ENCODE measurements around the gene ESYT3. TPM values are rescaled to one million over a fixed set of nuclear protein-coding genes. Genes with fewer than 3 reads are reported as not detected.

Gene ESYT3
- total RNA-seq, 4 donors from 2014 or later = 0.20 to 2.3 (median 0.77) TPM

DNA sequence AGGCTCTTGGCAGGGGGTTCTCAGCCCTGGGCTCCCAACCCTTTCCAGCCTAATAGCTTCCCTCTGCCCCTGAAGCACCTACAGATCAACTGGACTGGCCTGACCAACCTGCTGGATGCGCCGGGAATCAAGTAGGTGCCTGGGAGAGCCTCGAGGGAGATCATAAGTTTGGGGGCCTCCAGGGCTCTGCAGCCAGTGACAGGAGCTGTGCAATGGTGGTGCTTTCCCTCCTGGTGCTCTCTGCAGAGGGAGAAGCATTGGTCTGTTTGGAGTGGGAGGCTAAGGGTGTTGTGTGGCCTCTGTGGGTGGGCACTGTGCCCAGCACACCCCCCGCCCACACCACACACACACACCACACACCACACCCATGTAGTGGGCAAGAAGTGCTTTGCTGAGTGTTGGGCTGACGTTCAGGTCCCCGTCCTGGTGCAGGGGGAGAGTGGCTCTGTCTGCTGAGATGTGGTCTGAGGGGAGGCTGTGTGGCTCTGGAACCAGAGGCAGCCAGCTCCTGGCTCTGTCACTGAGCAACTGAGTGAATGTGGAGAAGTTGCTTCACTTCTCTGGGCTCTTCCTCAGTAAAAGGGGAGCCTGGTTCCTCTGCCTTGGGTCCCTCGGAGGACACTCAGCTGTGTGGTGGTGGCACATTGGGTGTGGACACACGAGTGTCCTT is 26.3 kb downstream of the ESYT3 start:
- Histone ChIP-seq H3K36me3 (no peaks in the 10 kb centered on the region), H3K4me3 (no peak overlapping the region), H3K27me3 (no peaks in the 10 kb centered on the region), H3K9me3 (no peaks in the 10 kb centered on the region), H3K27ac (no peak overlapping the region), H3K4me1 (peaks cover 8 to 13% of the 10 kb centered on the region in 2 donors)
- TF ChIP-seq POLR2A (IDR thresholded peaks at IDR 0.05) = no peak
- TF ChIP-seq, protein P1, sequence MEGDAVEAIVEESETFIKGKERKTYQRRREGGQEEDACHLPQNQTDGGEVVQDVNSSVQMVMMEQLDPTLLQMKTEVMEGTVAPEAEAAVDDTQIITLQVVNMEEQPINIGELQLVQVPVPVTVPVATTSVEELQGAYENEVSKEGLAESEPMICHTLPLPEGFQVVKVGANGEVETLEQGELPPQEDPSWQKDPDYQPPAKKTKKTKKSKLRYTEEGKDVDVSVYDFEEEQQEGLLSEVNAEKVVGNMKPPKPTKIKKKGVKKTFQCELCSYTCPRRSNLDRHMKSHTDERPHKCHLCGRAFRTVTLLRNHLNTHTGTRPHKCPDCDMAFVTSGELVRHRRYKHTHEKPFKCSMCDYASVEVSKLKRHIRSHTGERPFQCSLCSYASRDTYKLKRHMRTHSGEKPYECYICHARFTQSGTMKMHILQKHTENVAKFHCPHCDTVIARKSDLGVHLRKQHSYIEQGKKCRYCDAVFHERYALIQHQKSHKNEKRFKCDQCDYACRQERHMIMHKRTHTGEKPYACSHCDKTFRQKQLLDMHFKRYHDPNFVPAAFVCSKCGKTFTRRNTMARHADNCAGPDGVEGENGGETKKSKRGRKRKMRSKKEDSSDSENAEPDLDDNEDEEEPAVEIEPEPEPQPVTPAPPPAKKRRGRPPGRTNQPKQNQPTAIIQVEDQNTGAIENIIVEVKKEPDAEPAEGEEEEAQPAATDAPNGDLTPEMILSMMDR (IDR thresholded peaks at IDR 0.05 in 4 of 5, conservative IDR thresholded peaks at IDR 0.05 in 1 of 5) = no peak
- in situ Hi-C loops (cut with MboI; ENCODE audit: low sequenced_read_pairs in 4 of 4) = no loop called here
- ATAC-seq = no peak
- intact Hi-C loops (cut with DNase I; ENCODE audit: low total_unique reads) = no loop called here
- DNase-seq = no peak

DNA sequence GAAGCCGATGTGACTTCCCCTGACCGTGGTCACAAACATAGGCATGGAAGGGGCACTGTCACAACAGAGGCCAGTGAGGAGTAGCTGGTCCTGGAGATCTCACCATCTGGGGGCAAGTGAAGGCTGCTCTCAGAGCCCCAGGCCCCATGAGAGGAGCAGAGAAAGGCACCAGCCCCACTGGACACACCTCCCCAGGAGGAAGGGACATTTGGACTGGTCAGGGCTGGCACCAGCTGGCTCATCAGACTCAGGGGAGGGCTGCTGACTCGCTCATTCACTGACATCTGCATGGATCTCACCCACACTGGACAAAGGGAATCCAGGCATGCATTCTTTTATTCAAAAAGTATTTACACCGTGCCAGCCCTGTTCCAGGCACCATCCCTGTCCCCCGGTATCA is 26.8 kb downstream of the ESYT3 start:
- TF ChIP-seq POLR2A (IDR thresholded peaks at IDR 0.05) = no peak
- no peak overlapping the region for H3K4me3 ChIP-seq
- H3K9me3 ChIP-seq = no peaks in the 10 kb centered on the region
- no peak for ATAC-seq
- peaks cover 8 to 15% of the 10 kb centered on the region in 2 donors for H3K4me1 ChIP-seq
- no peaks in the 10 kb centered on the region for H3K36me3 ChIP-seq
- H3K27me3 ChIP-seq = no peaks in the 10 kb centered on the region
- H3K27ac ChIP-seq = no peak overlapping the region
- DNase-seq = no peak
- intact Hi-C loops (cut with DNase I; ENCODE audit: low total_unique reads) (no loop called here), in situ Hi-C loops (cut with MboI; ENCODE audit: low sequenced_read_pairs in 4 of 4) (no loop called here)

- TF ChIP-seq POLR2A (IDR thresholded peaks at IDR 0.05) = no peak
- TF ChIP-seq, protein P1 (IDR thresholded peaks at IDR 0.05 in 4 of 5, conservative IDR thresholded peaks at IDR 0.05 in 1 of 5) = no peak
- intact Hi-C loops (cut with DNase I; ENCODE audit: low total_unique reads) (no loop called here), in situ Hi-C loops (cut with MboI; ENCODE audit: low sequenced_read_pairs in 4 of 4) (no loop called here)
- no peaks in the 10 kb centered on the region for H3K36me3 ChIP-seq
- no peaks in the 10 kb centered on the region for H3K27me3 ChIP-seq
- peaks cover 7 to 19% of the 10 kb centered on the region in 2 donors for H3K4me1 ChIP-seq
- H3K9me3 ChIP-seq = no peaks in the 10 kb centered on the region
- ATAC-seq = no peak
- no peak overlapping the region for H3K4me3 ChIP-seq
- no peak overlapping the region for H3K27ac ChIP-seq
- DNase-seq = no peak
Measured at GRCh38 chr3:138461896-138462295, 27.5 kb downstream of the ESYT3 start.

- Histone ChIP-seq H3K27me3 (no peaks in the 10 kb centered on the region), H3K4me3 (no peak overlapping the region), H3K27ac (no peak overlapping the region), H3K36me3 (no peaks in the 10 kb centered on the region), H3K4me1 (peaks cover 6 to 20% of the 10 kb centered on the region in 2 donors), H3K9me3 (no peaks in the 10 kb centered on the region)
- TF ChIP-seq, protein P1 (IDR thresholded peaks at IDR 0.05 in 4 of 5, conservative IDR thresholded peaks at IDR 0.05 in 1 of 5) = no peak
- no peak for TF ChIP-seq POLR2A (IDR thresholded peaks at IDR 0.05)
- in situ Hi-C loops (cut with MboI; ENCODE audit: low sequenced_read_pairs in 4 of 4) (no loop called here), intact Hi-C loops (cut with DNase I; ENCODE audit: low total_unique reads) (no loop called here)
- ATAC-seq = no peak
- no peak for DNase-seq
Measured at GRCh38 chr3:138463724-138464490, 29.5 kb downstream of the ESYT3 start.

DNA sequence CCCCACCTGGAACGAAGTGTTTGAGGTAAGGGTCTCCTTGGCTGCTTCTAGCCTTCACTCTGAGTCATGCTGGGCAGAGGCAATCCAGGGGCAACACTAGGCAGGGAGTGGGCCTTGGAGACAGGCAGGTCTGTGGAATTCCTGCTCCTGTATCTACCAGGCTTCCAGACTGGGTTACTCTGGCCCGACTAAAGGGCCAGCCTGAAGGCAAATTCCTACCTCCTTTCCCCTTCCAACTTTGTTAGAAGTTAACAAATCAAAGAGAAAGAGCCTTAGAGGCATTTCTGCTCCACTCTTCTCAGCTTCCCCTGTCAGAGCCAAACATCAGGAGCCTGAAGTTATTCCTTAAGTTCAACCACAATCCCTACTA is 30.1 kb downstream of the ESYT3 start:
- Histone ChIP-seq H3K4me1 (peaks cover 12 to 26% of the 10 kb centered on the region in 2 donors), H3K4me3 (no peak overlapping the region), H3K27ac (no peak overlapping the region), H3K9me3 (no peaks in the 10 kb centered on the region), H3K36me3 (no peaks in the 10 kb centered on the region), H3K27me3 (no peaks in the 10 kb centered on the region)
- in situ Hi-C loops (cut with MboI; ENCODE audit: low sequenced_read_pairs in 4 of 4) = no loop called here
- intact Hi-C loops (cut with DNase I; ENCODE audit: low total_unique reads) = no loop called here
- TF ChIP-seq POLR2A (IDR thresholded peaks at IDR 0.05) = no peak
- TF ChIP-seq, protein P1 (IDR thresholded peaks at IDR 0.05 in 4 of 5, conservative IDR thresholded peaks at IDR 0.05 in 1 of 5) = no peak
- DNase-seq (no peak), ATAC-seq (no peak)

Data from gastrocnemius medialis (tissue), 4 donors.